Measurements from ENCODE around the gene MINK1. TPM values are rescaled to one million over a fixed set of nuclear protein-coding genes. Genes with fewer than 3 reads are reported as not detected.
A peak's percentile ranks its signal among the peaks of the same experiment; 100 is the strongest.
"Not testable (repeated sequence)": the region's sequence is repeated elsewhere in the genome, so short reads cannot be mapped to it uniquely, and the experiment has no call there.

Gene MINK1
- total RNA-seq, 2 donors from 2014 or later, result 40.1 to 42.2 TPM

DNA sequence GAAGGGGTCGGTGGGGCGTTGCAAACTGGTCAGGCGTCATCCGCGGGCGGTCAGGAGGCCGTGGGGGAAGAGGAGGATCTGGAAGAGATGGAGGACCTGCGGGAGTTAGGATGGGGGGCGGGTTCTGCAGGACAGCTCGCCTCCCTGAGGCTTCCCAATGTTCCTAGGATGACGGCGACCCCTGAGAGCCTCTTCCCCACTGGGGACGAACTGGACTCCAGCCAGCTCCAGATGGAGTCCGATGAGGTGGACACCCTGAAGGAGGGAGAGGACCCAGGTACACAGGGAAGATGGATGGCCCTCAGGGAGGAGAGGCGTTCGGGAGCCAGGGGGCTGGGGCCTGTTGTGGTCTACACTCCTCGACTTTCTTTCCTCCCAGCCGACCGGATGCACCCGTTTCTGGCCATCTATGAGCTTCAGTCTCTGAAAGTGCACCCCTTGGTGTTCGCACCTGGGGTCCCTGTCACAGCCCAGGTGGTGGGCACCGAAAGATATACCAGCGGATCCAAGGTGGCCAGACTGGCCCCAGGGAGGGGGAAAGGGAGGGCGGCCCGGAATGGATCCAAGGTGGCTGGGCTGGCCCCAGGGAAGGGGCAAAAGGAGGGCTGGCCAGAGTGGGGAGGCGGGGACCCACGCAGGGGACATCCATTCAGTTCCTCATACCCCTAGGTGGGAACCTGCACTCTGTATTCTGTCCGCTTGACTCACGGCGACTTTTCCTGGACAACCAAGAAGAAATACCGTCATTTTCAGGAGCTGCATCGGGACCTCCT is 25.3 kb upstream of the MINK1 start:
- intact Hi-C loops (cut with DNase I), result no loop called here
- no peak for DNase-seq
- ATAC-seq, result peak; percentile 10 to 26

DNA sequence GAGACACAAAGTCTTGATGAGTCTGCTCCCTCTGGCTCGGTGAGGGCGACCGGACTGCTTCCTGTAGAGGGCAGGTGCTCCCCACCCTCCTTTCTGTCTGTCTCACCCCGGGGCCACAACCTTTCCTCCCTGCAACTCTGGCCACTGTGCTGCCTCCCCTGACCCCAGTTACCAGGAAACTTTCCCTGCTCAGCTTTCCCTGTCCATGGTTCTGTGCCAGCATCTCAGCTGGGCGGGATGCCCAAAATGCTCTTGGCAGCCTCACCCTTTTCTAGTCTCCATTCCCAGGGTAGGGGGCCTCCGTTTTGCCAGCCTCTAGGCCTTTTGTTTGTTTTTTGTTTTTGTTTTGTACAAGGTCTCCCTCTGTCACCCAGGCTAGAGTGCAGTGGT is 24.8 kb upstream of the MINK1 start:
- intact Hi-C loops (cut with DNase I), result no loop called here
- ATAC-seq (peak; percentile 12 to 40), DNase-seq (peak; percentile 48)

DNA sequence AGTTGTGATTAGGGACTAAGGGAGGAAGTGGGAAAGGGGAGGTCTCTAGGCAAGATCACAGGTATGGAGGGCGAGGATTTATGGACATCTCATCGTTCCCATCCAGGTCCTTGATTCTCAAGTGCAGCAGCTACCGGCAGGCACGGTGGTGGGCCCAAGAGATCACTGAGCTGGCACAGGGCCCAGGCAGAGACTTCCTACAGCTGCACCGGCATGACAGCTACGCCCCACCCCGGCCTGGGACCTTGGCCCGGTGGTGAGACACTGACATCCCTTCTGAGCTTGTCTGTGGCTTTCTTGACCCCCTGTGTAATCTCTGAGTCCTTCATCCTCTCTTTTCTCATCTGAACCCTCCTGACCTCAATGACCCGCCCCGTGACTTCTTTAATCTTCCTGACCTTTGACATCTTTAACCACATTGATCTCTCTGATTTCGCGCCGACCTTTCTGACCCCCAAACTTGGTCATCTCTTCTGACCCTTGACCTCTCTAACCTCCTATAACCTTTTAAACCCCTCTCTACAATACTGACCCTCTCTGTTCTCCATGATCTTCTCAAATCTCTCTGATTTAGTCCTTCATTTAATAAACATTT is 22.3 kb upstream of the MINK1 start:
- intact Hi-C loops (cut with DNase I), result no loop called here
- peak; percentile 34 for DNase-seq
- ATAC-seq, result no peak

DNA sequence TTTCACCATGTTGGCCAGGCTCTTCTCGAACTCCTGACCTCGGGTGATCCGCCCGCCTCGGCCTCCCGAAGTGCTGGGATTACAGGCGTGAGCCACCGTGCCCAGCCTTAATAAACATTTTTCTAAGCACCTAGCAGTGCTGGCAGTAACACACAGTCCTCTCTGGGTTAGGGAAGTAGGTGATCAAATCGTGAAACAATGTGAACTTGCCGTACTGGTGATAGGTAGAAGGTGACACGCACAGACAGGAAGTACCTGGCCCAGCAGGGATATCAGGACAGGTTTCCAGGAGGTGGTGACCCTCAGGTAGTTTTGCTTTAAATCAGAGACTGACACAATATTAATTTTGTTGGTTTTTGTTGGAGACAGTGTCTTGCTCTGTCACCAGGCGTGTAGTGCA is 21.7 kb upstream of the MINK1 start:
- no peak for DNase-seq
- ATAC-seq, result no peak
- intact Hi-C loops (cut with DNase I), result no loop called here

GRCh38 chr17:4812690-4813089 is 20.4 kb upstream of the MINK1 start:
- ATAC-seq, result no peak
- intact Hi-C loops (cut with DNase I), result no loop called here
- DNase-seq, result no peak

DNA sequence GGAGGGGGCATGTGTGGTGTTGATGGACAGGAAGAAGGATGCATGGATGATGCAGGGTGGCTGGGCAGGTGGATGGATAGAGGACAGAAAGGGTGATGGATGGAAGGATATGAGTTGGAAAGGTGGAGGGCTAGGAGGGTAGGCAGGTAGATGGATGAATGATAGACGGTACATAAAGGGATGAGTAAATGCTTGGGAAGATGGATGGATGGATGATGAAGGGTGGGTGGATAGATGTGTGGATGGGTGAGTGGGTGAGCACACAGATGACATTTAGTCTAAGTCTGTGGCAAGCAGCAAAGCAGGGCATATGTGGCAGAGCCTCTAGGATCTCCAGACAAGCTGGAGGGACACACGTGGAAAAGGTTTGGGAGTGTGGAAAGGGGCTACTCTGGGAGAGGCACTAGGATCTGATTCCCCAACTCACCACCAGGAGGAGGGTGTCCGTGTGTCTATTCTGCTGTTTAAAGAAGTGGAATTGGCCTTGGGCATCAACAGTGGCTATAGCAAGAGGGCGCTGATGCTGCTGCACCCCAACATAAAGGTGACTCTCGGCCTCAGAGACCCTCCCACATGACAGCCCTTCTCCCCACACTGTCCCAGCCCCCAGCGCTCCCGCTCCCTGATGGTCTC is 18.0 kb upstream of the MINK1 start:
- intact Hi-C loops (cut with DNase I), result no loop called here
- no peak for DNase-seq
- ATAC-seq, result no peak

- ATAC-seq, result no peak
- DNase-seq, result no peak
- intact Hi-C loops (cut with DNase I), result no loop called here
Observed at GRCh38 chr17:4816826-4817225, 16.3 kb upstream of the MINK1 start.

- intact Hi-C loops (cut with DNase I), result no loop called here
- no peak for ATAC-seq
Observed at GRCh38 chr17:4818276-4818675, 14.9 kb upstream of the MINK1 start.

GRCh38 chr17:4822835-4823234 is 10.3 kb upstream of the MINK1 start:
- DNase-seq (no peak), ATAC-seq (no peak)
- intact Hi-C loops (cut with DNase I), result no loop called here

More at GRCh38 chr17:4818276-4818675, 14.9 kb upstream of the MINK1 start:
- no peak for DNase-seq

- intact Hi-C loops (cut with DNase I), result no loop called here
- DNase-seq, result no peak
- ATAC-seq, result no peak
Observed at GRCh38 chr17:4823373-4824089, 9.6 kb upstream of the MINK1 start.

DNA sequence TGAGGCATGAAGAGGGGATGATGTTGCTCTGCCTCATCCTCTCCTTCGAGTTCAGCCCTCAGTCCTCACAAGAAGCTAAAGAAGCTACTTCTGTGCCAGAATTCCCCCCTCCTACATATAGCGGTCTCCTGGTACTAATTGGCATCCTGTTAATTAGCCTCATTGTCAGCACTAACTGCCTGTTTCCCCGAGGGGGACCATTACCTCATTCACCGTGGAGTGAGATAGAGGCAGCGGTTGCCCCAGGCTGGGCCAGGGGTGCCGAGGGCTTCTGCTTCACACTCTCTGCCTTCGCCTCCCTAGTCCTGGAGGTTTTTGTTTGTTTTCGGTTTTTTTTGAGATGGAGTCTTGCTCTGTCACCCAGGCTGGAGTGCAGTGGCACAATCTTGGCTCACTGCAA is 5.7 kb upstream of the MINK1 start:
- no peak for DNase-seq
- no peak for ATAC-seq
- intact Hi-C loops (cut with DNase I), result no loop called here

- DNase-seq; intact Hi-C loops (cut with DNase I): not testable (repeated sequence)
- ATAC-seq, result peak; percentile 29 to 56
Observed at GRCh38 chr17:4832829-4833177, 337 bp upstream of the MINK1 start.

DNA sequence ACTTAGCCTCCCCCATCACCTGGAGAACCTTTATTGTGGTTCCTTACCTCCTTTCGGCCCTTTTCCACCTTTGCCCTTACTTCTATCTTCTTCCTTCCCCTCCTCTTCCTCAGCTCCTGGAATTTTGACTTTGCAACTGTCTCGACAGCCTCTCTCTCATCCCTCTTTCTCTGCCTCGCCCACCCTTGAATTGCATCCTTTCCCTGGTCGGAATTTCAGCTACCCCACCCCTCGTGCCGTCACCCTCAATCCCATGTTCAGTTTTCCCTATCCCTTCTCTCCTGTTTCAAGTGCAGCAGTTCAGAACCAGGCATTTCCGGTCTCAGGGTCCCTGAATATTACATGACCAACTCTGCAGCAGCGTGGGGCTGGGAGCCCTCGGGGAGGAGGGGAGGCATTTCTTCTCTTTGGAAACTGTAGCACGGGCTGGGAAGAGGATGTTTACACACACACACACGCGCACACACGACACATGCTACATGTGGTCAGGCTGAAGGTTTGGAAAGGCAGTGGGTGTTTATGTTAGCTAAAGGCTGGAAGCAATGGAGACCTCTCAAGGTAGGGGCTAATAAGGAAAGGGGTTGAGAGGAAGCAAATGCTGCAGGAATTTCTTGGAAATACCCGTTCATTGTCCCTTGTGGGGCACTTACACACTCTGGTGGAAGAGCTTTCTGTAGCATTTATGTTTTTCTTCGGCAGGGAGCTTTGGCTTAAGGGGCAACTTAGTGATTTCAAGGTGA is 971 bp downstream of the MINK1 start:
- intact Hi-C loops (cut with DNase I), result no loop called here
- peak; percentile 4 to 12 for ATAC-seq
- DNase-seq, result no peak

- no peak for DNase-seq
- intact Hi-C loops (cut with DNase I), result no loop called here
- no peak for ATAC-seq
Observed at GRCh38 chr17:4834681-4835020, 1.5 kb downstream of the MINK1 start.

DNA sequence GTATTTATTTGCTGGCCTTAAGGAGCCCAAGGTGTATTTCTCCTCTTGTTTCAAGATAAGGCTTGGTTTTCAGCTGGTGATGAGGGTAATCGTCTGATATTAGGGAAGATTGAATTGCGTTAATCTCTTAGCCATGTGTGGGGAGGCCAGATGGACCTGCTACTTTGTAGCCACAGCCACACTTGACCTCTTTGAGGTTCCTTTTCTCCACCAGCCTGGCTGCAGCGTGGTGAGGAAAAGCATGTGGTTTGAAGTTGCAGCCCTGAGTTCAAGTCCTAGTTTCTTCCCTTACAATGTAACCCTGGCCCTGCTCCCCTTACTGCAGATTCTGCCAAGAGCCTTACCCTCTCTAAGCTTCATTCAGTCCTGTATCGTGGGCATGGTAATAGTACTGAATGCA is 3.1 kb downstream of the MINK1 start:
- intact Hi-C loops (cut with DNase I), result no loop called here
- DNase-seq, result no peak

GRCh38 chr17:4837471-4838308 is 4.5 kb downstream of the MINK1 start:
- intact Hi-C loops (cut with DNase I), result no loop called here
- no peak for DNase-seq
- ATAC-seq, result no peak

More for the DNA sequence above, 3.1 kb downstream of the MINK1 start:
- ATAC-seq, result no peak

GRCh38 chr17:4838309-4838785 is 5.2 kb downstream of the MINK1 start:
- DNase-seq (no peak), ATAC-seq (no peak)
- intact Hi-C loops (cut with DNase I), result no loop called here

GRCh38 chr17:4839221-4839620 is 6.1 kb downstream of the MINK1 start:
- DNase-seq (no peak), ATAC-seq (no peak)
- intact Hi-C loops (cut with DNase I), result no loop called here
